NB4 (cell line): ENCODE measurements around the gene TCF4.

ENCODE experiments used
- CTCF ChIP-seq: IDR thresholded peaks from one replicate; pipeline ENCODE4 v1.5.1; 2012; ENCODE audit warnings: low read depth, low read length
- MAX ChIP-seq: IDR thresholded peaks from 2 replicates; pipeline ENCODE4 v1.6.1; 2011; ENCODE audit warnings: low read depth, low read length
- POLR2A ChIP-seq: IDR thresholded peaks from 2 replicates; pipeline ENCODE4 v1.6.1; 2011; ENCODE audit warnings: mild to moderate bottlenecking; ENCODE audit not compliant: insufficient read length; ENCODE audit errors: extremely low read depth

GRCh38 chr18:55386545-55386944 lies 201.4 kb downstream of the TCF4 start:
- no peak for TF ChIP-seq MAX
- no peak for TF ChIP-seq CTCF
- no peak for TF ChIP-seq POLR2A
